Neural progenitor cell (in vitro differentiated cells): ENCODE measurements around the gene PRKCD. TPM values are rescaled to one million over a fixed set of nuclear protein-coding genes. Genes with fewer than 3 reads are reported as not detected.

Experiments used
- DNase-seq: peaks from one replicate; pipeline ENCODE4 v3.0.0-alpha.2; 2016; ENCODE audit warnings: low spot score
- H2AFZ ChIP-seq: fragments of 200-600 bp; sonication (generic); replicated peaks from 2 replicates; pipeline ENCODE4 v1.6.1; 2016; ENCODE audit warnings: antibody characterized with exemption
- H3F3A ChIP-seq: fragments of 200-600 bp; sonication (generic); 2 replicates; pipeline ENCODE4 v1.6.1; 2016; ENCODE audit warnings: antibody characterized with exemption, low read depth
- H3K27ac ChIP-seq: fragments of 200-600 bp; sonication (generic); 2 replicates; pipeline ENCODE4 v1.5.1; 2016; ENCODE audit warnings: mild to moderate bottlenecking
- H3K27me3 ChIP-seq: fragments of 200-600 bp; sonication (generic); 2 replicates; pipeline ENCODE4 v1.6.1; 2016; ENCODE audit warnings: mild to moderate bottlenecking, moderate library complexity
- H3K36me3 ChIP-seq: fragments of 200-600 bp; sonication (generic); 2 replicates; pipeline ENCODE4 v1.5.1; 2016
- H3K4me1 ChIP-seq: fragments of 200-600 bp; sonication (generic); 2 replicates; pipeline ENCODE4 v1.6.1; 2016; ENCODE audit warnings: mixed run types
- H3K4me2 ChIP-seq: fragments of 200-600 bp; sonication (generic); 2 replicates; pipeline ENCODE4 v1.6.1; 2016
- H3K4me3 ChIP-seq: fragments of 200-600 bp; sonication (generic); 2 replicates; pipeline ENCODE4 v1.5.1; 2016
- H3K79me2 ChIP-seq: fragments of 200-600 bp; sonication (generic); 2 replicates; pipeline ENCODE4 v1.6.1; 2016; ENCODE audit warnings: low read depth
- H3K9ac ChIP-seq: fragments of 200-600 bp; sonication (generic); 2 replicates; pipeline ENCODE4 v1.6.1; 2016
- H3K9me3 ChIP-seq: fragments of 200-600 bp; sonication (generic); 2 replicates; pipeline ENCODE4 v1.5.1; 2016; ENCODE audit warnings: low read depth
- H4K20me1 ChIP-seq: fragments of 200-600 bp; sonication (generic); 2 replicates; pipeline ENCODE4 v1.6.1; 2016; ENCODE audit warnings: low read depth
- H3K27ac Mint-ChIP-seq: 3 replicates; pipeline ENCODE4 v1.8.0; 2021; ENCODE audit warnings: mixed read lengths
- H3K27me3 Mint-ChIP-seq: 2 replicates; pipeline ENCODE4 v1.8.0; 2022; ENCODE audit warnings: low read depth, mild to moderate bottlenecking, inconsistent platforms, moderate library complexity, mixed read lengths; ENCODE audit not compliant: insufficient read depth
- H3K36me3 Mint-ChIP-seq: 3 replicates; pipeline ENCODE4 v1.8.0; 2021; ENCODE audit warnings: mixed read lengths
- H3K4me1 Mint-ChIP-seq: 3 replicates; pipeline ENCODE4 v1.8.0; 2021; ENCODE audit warnings: mixed read lengths
- H3K4me3 Mint-ChIP-seq: 3 replicates; pipeline ENCODE4 v1.8.0; 2021; ENCODE audit warnings: mild to moderate bottlenecking, moderate library complexity, mixed read lengths
- H3K9me3 Mint-ChIP-seq: 3 replicates; pipeline ENCODE4 v1.8.0; 2020; ENCODE audit warnings: mixed read lengths
- CTCF ChIP-seq: fragments of 200-600 bp; sonication (generic); IDR thresholded peaks from 2 replicates; pipeline ENCODE4 v1.5.1; 2017; ENCODE audit warnings: antibody characterized with exemption, mild to moderate bottlenecking
- EZH2 ChIP-seq: fragments of 200-600 bp; sonication (generic); IDR thresholded peaks from 2 replicates; pipeline ENCODE4 v1.6.1; 2017; ENCODE audit warnings: antibody characterized with exemption, mild to moderate bottlenecking, moderate library complexity
- EZH2phosphoT487 ChIP-seq: fragments of 200-600 bp; sonication (generic); IDR thresholded peaks from 2 replicates; pipeline ENCODE4 v1.6.1; 2017; ENCODE audit warnings: antibody characterized with exemption
- total RNA-seq: library from RNA; depleted of rRNA; stranded (reverse); fragments of >200 nt; gene quantifications from 2 replicates; pipeline ENCODE4 v1.2.3, GENCODE V29; 2015; ENCODE audit warnings: low replicate concordance

PRKCD gene
- total RNA-seq, 1 donor from 2014 or later = 8.9 TPM

- Histone ChIP-seq H4K20me1 (no peaks in the 10 kb centered on the region), H3K9ac (no peak overlapping the region), H2AFZ (no peak overlapping the region), H3K79me2 (no peaks in the 10 kb centered on the region), H3K4me2 (no peak overlapping the region), H3K36me3 (no peaks in the 10 kb centered on the region), H3K4me3 (no peak overlapping the region), H3F3A (no peaks in the 10 kb centered on the region), H3K4me1 (peaks cover 6% of the 10 kb centered on the region), H3K27ac (no peak overlapping the region), H3K9me3 (no peaks in the 10 kb centered on the region), H3K27me3 (no peaks in the 10 kb centered on the region)
- Mint-ChIP-seq H3K9me3 (no peaks in the 10 kb centered on the region), H3K36me3 (no peaks in the 10 kb centered on the region), H3K4me3 (no peak overlapping the region), H3K4me1 (peaks cover 6% of the 10 kb centered on the region), H3K27me3 (peaks cover 4% of the 10 kb centered on the region), H3K27ac (no peak overlapping the region)
- TF ChIP-seq EZH2 (no peak), EZH2phosphoT487 (no peak), CTCF (no peak)
- no peak for DNase-seq
Observed at GRCh38 chr3:53187430-53187829, 26.4 kb downstream of the PRKCD start.

DNA sequence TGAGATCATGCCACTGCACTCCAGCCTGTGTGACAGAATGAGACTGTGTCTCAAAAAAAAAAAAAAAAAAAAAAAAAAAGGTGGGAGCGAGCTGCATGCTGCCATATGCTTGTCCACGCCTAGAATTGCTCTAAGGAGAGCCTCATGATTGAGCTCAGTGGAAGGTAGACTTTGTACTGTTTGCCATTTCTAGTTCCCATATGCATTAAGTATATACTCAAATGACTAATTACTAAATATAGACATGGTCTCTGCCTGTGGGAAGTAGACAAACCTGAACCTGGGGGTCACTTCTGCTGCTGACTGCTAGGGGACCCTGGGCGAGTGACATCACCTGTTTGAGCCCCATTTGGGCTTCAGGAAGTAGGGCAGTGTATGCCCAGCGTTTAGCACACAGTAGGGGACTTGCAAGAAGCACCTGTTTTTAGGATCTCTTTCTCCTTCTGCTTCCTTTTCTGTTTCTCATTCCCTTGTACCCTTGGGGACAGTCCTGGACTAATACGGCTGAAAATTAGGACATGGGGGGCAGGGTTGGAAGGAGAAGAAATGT is 27.2 kb downstream of the PRKCD start:
- H3K27me3 ChIP-seq = no peaks in the 10 kb centered on the region
- H3K27ac ChIP-seq = no peak overlapping the region
- no peaks in the 10 kb centered on the region for H4K20me1 ChIP-seq
- H3K4me3 ChIP-seq = no peak overlapping the region
- no peaks in the 10 kb centered on the region for H3K79me2 ChIP-seq
- no peaks in the 10 kb centered on the region for H3F3A ChIP-seq
- Mint-ChIP-seq H3K27ac (no peak overlapping the region), H3K27me3 (peaks cover 4% of the 10 kb centered on the region), H3K36me3 (no peaks in the 10 kb centered on the region), H3K4me1 (peaks cover 3% of the 10 kb centered on the region), H3K4me3 (no peak overlapping the region), H3K9me3 (no peaks in the 10 kb centered on the region)
- peaks cover under 1% of the 10 kb centered on the region for H3K4me1 ChIP-seq
- no peak overlapping the region for H3K9ac ChIP-seq
- H2AFZ ChIP-seq = no peak overlapping the region
- no peaks in the 10 kb centered on the region for H3K9me3 ChIP-seq
- no peak for TF ChIP-seq CTCF
- TF ChIP-seq EZH2 = no peak
- no peak for TF ChIP-seq EZH2phosphoT487
- no peak for DNase-seq
- H3K4me2 ChIP-seq = no peak overlapping the region
- no peaks in the 10 kb centered on the region for H3K36me3 ChIP-seq

DNA sequence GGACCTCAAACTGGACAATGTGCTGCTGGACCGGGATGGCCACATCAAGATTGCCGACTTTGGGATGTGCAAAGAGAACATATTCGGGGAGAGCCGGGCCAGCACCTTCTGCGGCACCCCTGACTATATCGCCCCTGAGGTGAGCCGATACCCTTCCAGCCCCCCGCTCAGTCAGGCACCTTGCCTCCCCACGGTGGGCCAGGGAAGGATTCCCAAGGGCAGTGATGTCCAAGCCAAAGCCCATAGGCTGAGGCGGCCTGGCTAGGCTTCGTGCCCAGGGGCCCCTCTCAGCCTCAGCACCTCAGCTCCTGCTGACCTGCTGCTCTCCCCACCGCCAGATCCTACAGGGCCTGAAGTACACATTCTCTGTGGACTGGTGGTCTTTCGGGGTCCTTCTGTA is 27.7 kb downstream of the PRKCD start:
- Histone ChIP-seq H2AFZ (no peak overlapping the region), H3K9ac (no peak overlapping the region), H3K4me2 (no peak overlapping the region), H3K4me1 (peaks cover 5% of the 10 kb centered on the region), H3K9me3 (no peaks in the 10 kb centered on the region), H3K36me3 (no peaks in the 10 kb centered on the region), H3K79me2 (no peaks in the 10 kb centered on the region), H3K27ac (no peak overlapping the region), H3K4me3 (no peak overlapping the region), H3K27me3 (no peaks in the 10 kb centered on the region), H3F3A (no peaks in the 10 kb centered on the region), H4K20me1 (no peaks in the 10 kb centered on the region)
- Mint-ChIP-seq H3K4me3 (no peak overlapping the region), H3K36me3 (no peaks in the 10 kb centered on the region), H3K9me3 (no peaks in the 10 kb centered on the region), H3K27me3 (peaks cover 4% of the 10 kb centered on the region), H3K4me1 (peaks cover 7% of the 10 kb centered on the region), H3K27ac (no peak overlapping the region)
- no peak for TF ChIP-seq EZH2
- no peak for TF ChIP-seq EZH2phosphoT487
- TF ChIP-seq CTCF = no peak
- no peak for DNase-seq
